Measurements from ENCODE around the gene ANKMY1. TPM values are rescaled to one million over a fixed set of nuclear protein-coding genes. Genes with fewer than 3 reads are reported as not detected.
A peak's percentile ranks its signal among the peaks of the same experiment; 100 is the strongest.

Gene ANKMY1
- total and polyA plus RNA-seq, 2 of the 13 experiments (the other 11 are each of a cell fraction or from before 2014, with no cell fraction given), result 11.7 to 18.8 TPM

DNA sequence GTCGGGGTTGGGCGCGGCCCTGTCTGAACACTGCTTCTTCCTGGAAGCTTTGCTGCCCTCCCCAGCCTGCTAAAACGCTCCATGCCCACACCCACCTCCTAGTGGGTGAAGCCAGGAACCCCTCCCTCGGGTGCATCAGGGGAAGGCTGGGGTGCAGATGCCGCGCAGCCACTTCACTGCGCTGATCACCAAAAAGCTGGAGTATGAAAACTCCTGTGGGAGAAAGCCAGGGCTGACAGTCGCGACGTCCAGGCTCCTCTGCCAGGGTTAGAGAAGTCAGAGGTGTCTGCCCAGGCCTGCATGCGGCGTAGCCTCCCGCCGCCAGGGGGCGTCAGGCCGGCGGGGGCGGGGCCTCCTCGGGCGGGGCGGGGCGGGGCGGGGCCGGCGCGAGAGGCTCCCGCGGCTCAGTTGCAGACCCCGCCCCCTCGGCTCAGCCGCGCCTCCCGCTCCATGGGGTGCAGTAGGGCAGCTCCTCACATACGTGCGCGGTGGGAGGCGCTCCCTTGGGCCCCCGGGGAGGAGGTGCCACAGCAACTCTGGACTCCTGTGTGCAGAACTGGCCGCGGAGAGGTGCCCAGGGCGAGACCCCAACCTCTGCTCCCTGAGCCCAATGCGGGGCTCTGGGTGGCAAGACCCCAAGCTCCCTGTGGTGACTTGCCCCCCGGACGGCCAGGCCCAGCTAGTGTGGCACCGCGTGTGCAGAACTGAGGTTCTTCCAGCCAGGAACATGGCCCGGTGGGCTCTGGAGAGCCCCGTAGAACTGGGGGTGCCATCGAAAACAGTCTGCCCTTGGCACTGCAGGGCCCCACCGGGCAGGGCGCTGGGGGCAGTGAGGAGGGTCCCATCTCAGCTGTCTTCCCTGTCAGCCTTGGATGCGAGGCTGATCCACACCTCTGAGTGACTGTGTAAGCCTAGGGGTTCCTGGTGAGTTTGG, 8.7 kb upstream of the ANKMY1 start (continued):
- TF ChIP-seq PRDM15 (CRISPR knock-in tag; IDR thresholded peaks at IDR 0.05) (no peak), KMT2B (CRISPR knock-in tag; IDR thresholded peaks at IDR 0.05) (peak; percentile 36), TRIM24 (CRISPR knock-in tag; IDR thresholded peaks at IDR 0.05) (no peak), ZNF441 (CRISPR knock-in tag; IDR thresholded peaks at IDR 0.05; ENCODE audit: borderline replicate concordance) (peak; percentile 82; the same call in 1 of the 2 replicates), MYNN (CRISPR knock-in tag; IDR thresholded peaks at IDR 0.05; ENCODE audit: low read depth) (no peak), ZNF318 (CRISPR knock-in tag; IDR thresholded peaks at IDR 0.05) (no peak; the same call in 1 of the 2 replicates), KLF16 (CRISPR knock-in tag; IDR thresholded peaks at IDR 0.05) (peak in 1 of 2 experiments; percentile 72; a peak in 2 of 4 replicates), POGK (CRISPR knock-in tag; conservative IDR thresholded peaks at IDR 0.05) (0 out of 2 replicates have a peak, but pooled peaks have one; percentile 51), POLR2G (IDR thresholded peaks at IDR 0.05; ENCODE audit: low read depth, low read length) (peak; percentile 74), ZNF510 (CRISPR knock-in tag; IDR thresholded peaks at IDR 0.05; ENCODE audit: low read depth) (no peak), AHR (CRISPR knock-in tag; IDR thresholded peaks at IDR 0.05) (peak; percentile 4), ASH2L (IDR thresholded peaks at IDR 0.05; ENCODE audit: insufficient read length, low read depth, low read length) (peak; percentile 23)
- TF ChIP-seq, protein P1, sequence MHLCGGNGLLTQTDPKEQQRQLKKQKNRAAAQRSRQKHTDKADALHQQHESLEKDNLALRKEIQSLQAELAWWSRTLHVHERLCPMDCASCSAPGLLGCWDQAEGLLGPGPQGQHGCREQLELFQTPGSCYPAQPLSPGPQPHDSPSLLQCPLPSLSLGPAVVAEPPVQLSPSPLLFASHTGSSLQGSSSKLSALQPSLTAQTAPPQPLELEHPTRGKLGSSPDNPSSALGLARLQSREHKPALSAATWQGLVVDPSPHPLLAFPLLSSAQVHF (CRISPR knock-in tag; IDR thresholded peaks at IDR 0.05), result no peak

Data from HepG2 (cell line).